OCI-LY7 (cell line): Measurements from ENCODE around the gene SCN1B. TPM values are rescaled to one million over a fixed set of nuclear protein-coding genes. Genes with fewer than 3 reads are reported as not detected.

Source experiments
- BruUV-seq: library from RNA; stranded (reverse); fragments of 400-500 nt; replicated peaks from 2 replicates; lab custom pipeline; 2021; lab: Mats Ljungman, UMichigan
- CTCF ChIA-PET: fragments of 300-600 bp; sonication (Branson Sonifier 250); formaldehyde crosslinking; loops from one replicate; lab custom pipeline; 2022; ENCODE audit warnings: antibody characterized with exemption; ENCODE audit not compliant: unreplicated experiment; lab: Charles Lee
- POLR2A ChIA-PET: fragments of 300-600 bp; sonication (Branson Sonifier 250); formaldehyde crosslinking; loops from one replicate; lab custom pipeline; 2022; ENCODE audit warnings: antibody characterized with exemption; lab: Charles Lee
- DNase-seq: peaks from one replicate; pipeline ENCODE4 v3.0.0-alpha.2; 2015; ENCODE audit warnings: low spot score
- H2AFZ ChIP-seq: fragments of 200-600 bp; sonication (generic), shearing (Covaris generic); 2 replicates; pipeline ENCODE4 v1.6.1; 2014; ENCODE audit warnings: mild to moderate bottlenecking, antibody characterized with exemption, low read length, moderate library complexity
- H3K27ac ChIP-seq: fragments of 200-600 bp; sonication (generic); 2 replicates; pipeline ENCODE4 v1.5.1; 2014; ENCODE audit warnings: mixed run types, low read depth, mild to moderate bottlenecking, moderate library complexity, low read length, inconsistent platforms; ENCODE audit not compliant: poor library complexity, severe bottlenecking
- H3K36me3 ChIP-seq: fragments of 200-600 bp; sonication (generic); 2 replicates; pipeline ENCODE4 v1.6.1; 2014; ENCODE audit warnings: mild to moderate bottlenecking, antibody characterized with exemption, low read length, moderate library complexity, mixed read lengths; ENCODE audit not compliant: insufficient read depth
- H3K4me1 ChIP-seq: fragments of 200-600 bp; sonication (generic); 2 replicates; pipeline ENCODE4 v1.5.1; 2014; ENCODE audit warnings: mild to moderate bottlenecking, low read length; ENCODE audit not compliant: insufficient read depth, poor library complexity, severe bottlenecking
- H3K4me2 ChIP-seq: fragments of 200-600 bp; sonication (generic); 2 replicates; pipeline ENCODE4 v1.6.1; 2014; ENCODE audit warnings: mild to moderate bottlenecking, low read length
- H3K4me3 ChIP-seq: fragments of 200-600 bp; sonication (generic); 2 replicates; pipeline ENCODE4 v1.5.1; 2014; ENCODE audit warnings: mild to moderate bottlenecking, low read depth, low read length; ENCODE audit not compliant: poor library complexity, severe bottlenecking
- H3K79me2 ChIP-seq: fragments of 200-600 bp; sonication (generic); 2 replicates; pipeline ENCODE4 v1.6.1; 2016; ENCODE audit warnings: low read depth, mild to moderate bottlenecking, low read length, moderate library complexity, mixed read lengths; ENCODE audit not compliant: insufficient read depth
- H3K9me2 ChIP-seq: fragments of 200-600 bp; sonication (generic); 2 replicates; pipeline ENCODE4 v1.6.1; 2016; ENCODE audit warnings: mild to moderate bottlenecking, low read length, mixed read lengths; ENCODE audit not compliant: insufficient read depth
- H3K9me3 ChIP-seq: fragments of 200-600 bp; sonication (generic); 2 replicates; pipeline ENCODE4 v1.6.1; 2014; ENCODE audit warnings: mild to moderate bottlenecking, mixed run types, low read length, mixed read lengths
- H4K20me1 ChIP-seq: fragments of 200-600 bp; sonication (generic); 2 replicates; pipeline ENCODE4 v1.6.1; 2014; ENCODE audit warnings: mild to moderate bottlenecking, antibody characterized with exemption, low read length, moderate library complexity, mixed read lengths; ENCODE audit not compliant: insufficient read depth
- EZH2phosphoT487 ChIP-seq: fragments of 200-600 bp; sonication (generic); IDR thresholded peaks from 2 replicates; pipeline ENCODE4 v1.6.1; 2018; ENCODE audit warnings: low read depth, borderline replicate concordance, mild to moderate bottlenecking, mixed run types, antibody characterized with exemption, low read length, moderate library complexity, mixed read lengths
- intact Hi-C: fragments of 100-400 bp; cut with micrococcal nuclease; formaldehyde crosslinking; loops from one replicate; pipeline ENCODE4 v1.10.0; 2022; ENCODE audit not compliant: unreplicated experiment
- total RNA-seq, 2 experiments: library from RNA; depleted of rRNA in 1 of 2; stranded (reverse); fragments of >200 nt in 1 of 2; shearing (Covaris generic) in 1 of 2; gene quantifications; 2 replicates each; pipeline ENCODE4 v1.2.3, GENCODE V29; 2014 to 2022
- TF ChIP-seq, protein P1 (sequence below): fragments of 200-600 bp; sonication (generic); conservative IDR thresholded peaks from 2 replicates; pipeline ENCODE4 v1.5.1; 2014; ENCODE audit warnings: mild to moderate bottlenecking, antibody characterized with exemption, low read length, moderate library complexity, mixed read lengths

SCN1B gene
- total RNA-seq, 2 experiments from 2014 or later = 0.41 to 3.1 TPM

DNA sequence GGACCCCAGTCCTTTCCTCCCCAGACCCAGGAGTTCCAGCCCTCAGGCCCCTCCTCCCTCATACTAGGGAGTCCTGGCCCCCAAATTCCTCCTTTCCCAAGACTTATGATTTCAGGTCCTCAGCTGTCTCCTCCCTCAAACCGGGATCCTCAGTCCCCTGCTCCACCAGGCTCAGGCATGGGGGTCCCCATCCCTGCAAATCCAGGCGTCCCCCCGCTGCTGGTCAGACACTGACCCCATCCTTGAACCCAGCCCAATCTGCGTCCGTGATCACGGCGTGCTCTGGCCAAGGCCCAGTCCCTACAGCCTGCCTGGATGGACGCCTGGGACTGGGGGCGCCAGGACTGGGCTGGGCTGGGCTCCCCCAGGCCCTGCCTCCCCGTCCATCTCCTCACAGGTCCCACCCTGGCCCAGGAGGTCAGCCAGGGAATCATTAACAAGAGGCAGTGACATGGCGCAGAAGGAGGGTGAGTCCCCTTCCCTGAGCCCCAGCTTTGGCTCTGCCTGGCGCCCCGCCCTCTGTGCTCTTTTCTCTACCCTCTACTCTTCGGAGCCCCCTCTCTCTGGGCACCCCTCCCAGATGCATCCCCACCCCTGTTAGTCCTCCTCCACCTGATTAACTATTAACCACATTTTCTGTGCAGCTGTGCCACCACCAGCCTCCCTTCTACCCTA, 11.9 kb downstream of the SCN1B start:
- Histone ChIP-seq H3K79me2 (no peaks in the 10 kb centered on the region), H3K9me3 (no peaks in the 10 kb centered on the region), H3K27ac (no peak overlapping the region), H3K4me1 (peaks cover 19% of the 10 kb centered on the region), H3K4me2 (no peak overlapping the region), H4K20me1 (no peaks in the 10 kb centered on the region), H2AFZ (no peak overlapping the region), H3K36me3 (no peaks in the 10 kb centered on the region), H3K4me3 (no peak overlapping the region), H3K9me2 (no peaks in the 10 kb centered on the region)
- ChIA-PET CTCF (interaction anchor here (0.5 kb wide), 1 partner anchor 99 kb away, joined by 3 read pairs; no protein-coding TSS in a partner anchor), POLR2A (no interaction called here)
- intact Hi-C loops = no loop called here
- TF ChIP-seq, protein P1, sequence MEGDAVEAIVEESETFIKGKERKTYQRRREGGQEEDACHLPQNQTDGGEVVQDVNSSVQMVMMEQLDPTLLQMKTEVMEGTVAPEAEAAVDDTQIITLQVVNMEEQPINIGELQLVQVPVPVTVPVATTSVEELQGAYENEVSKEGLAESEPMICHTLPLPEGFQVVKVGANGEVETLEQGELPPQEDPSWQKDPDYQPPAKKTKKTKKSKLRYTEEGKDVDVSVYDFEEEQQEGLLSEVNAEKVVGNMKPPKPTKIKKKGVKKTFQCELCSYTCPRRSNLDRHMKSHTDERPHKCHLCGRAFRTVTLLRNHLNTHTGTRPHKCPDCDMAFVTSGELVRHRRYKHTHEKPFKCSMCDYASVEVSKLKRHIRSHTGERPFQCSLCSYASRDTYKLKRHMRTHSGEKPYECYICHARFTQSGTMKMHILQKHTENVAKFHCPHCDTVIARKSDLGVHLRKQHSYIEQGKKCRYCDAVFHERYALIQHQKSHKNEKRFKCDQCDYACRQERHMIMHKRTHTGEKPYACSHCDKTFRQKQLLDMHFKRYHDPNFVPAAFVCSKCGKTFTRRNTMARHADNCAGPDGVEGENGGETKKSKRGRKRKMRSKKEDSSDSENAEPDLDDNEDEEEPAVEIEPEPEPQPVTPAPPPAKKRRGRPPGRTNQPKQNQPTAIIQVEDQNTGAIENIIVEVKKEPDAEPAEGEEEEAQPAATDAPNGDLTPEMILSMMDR = no peak
- no peak for TF ChIP-seq EZH2phosphoT487
- no TSS peak for BruUV-seq
- DNase-seq = no peak

DNA sequence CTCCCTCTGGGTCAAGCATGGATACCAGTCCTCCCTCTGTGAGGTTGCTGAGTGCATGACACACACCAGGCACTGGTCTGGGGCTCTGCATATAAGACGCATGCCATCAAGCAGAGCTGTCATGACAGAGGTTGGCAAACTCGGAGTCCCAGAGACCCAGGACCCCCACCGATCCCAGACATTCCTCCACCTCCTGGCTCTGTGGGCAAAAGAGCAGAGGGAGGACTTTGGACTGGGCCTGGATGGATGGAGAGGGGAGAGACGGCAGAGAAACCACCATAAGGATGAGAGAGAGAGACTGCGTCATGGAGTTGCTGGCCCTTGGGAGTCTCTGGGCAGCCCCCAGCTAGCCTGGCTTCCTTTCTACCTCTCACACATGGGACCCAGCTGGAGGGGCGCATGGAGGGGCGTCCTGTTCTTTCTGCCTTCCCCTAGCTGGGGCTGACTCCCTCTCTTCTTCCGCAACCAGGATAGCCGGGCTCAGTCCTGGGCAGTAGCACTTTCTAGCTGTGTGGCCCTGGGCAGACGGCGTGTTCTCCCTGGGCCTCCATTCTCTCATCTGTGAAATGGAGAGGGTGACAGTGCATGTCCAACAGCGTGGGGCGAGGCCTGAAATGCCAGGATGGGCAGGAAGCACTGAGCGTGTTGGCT, 12.8 kb downstream of the SCN1B start:
- Histone ChIP-seq H2AFZ (no peak overlapping the region), H3K36me3 (no peaks in the 10 kb centered on the region), H3K4me1 (peaks cover 16% of the 10 kb centered on the region), H3K4me2 (no peak overlapping the region), H3K4me3 (no peak overlapping the region), H3K79me2 (no peaks in the 10 kb centered on the region), H3K9me2 (no peaks in the 10 kb centered on the region), H4K20me1 (no peaks in the 10 kb centered on the region), H3K27ac (no peak overlapping the region), H3K9me3 (no peaks in the 10 kb centered on the region)
- ChIA-PET CTCF (interaction anchor here (0.9 kb wide), 1 partner anchor 23 kb away, joined by 4 read pairs; no protein-coding TSS in a partner anchor), POLR2A (no interaction called here)
- intact Hi-C loops = no loop called here
- DNase-seq = no peak
- no TSS peak for BruUV-seq
- no peak for TF ChIP-seq EZH2phosphoT487
- TF ChIP-seq, protein P1 = no peak

DNA sequence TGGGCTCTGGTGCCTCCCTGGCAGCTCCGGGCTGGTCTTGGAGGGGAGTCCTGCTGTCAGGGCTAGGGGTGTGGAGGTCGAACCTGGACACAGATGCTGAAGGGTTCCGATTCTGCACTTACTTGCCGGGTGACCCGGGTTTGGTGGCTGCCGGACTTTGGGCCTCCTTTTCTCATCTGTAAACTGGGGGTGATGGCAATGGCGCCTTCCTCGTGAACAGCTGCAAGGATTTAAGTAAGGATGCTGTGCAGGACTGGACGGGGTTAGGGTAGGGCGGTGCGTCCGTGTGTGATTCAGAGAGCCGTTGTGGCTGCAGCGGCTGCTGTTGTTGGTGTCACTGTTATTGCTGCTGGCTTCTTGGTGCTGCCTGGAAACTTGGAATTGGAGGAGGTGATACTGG, 13.6 kb downstream of the SCN1B start:
- no TSS peak for BruUV-seq
- Histone ChIP-seq H2AFZ (no peak overlapping the region), H3K9me3 (no peaks in the 10 kb centered on the region), H3K27ac (no peak overlapping the region), H3K79me2 (no peaks in the 10 kb centered on the region), H4K20me1 (no peaks in the 10 kb centered on the region), H3K9me2 (no peaks in the 10 kb centered on the region), H3K36me3 (no peaks in the 10 kb centered on the region), H3K4me3 (no peak overlapping the region), H3K4me1 (peaks cover 11% of the 10 kb centered on the region), H3K4me2 (no peak overlapping the region)
- intact Hi-C loops = loop anchor here (1.0 to 2.0 kb wide), 2 partner anchors 46 to 71 kb away; no protein-coding TSS in a partner anchor
- DNase-seq = no peak
- ChIA-PET CTCF (interaction anchor here (0.5 to 0.9 kb wide), 2 partner anchors 23 to 173 kb away, joined by 3 to 4 read pairs; no protein-coding TSS in a partner anchor), POLR2A (no interaction called here)
- TF ChIP-seq EZH2phosphoT487 = no peak
- TF ChIP-seq, protein P1 = no peak
